NB4 (cell line): ENCODE results near the gene KCNN4.
"Not testable (repeated sequence)": the region's sequence is repeated elsewhere in the genome, so short reads cannot be mapped to it uniquely, and the experiment has no call there.

Source experiments
- DNase-seq: peaks from one replicate; pipeline ENCODE4 v3.0.0; 2010; ENCODE audit warnings: low read depth
- H3K4me3 ChIP-seq: one replicate; pipeline ENCODE4 v1.5.1; 2011; ENCODE audit warnings: mild to moderate bottlenecking, low read depth, low read length, moderate library complexity
- MYC ChIP-seq: IDR thresholded peaks from 2 replicates; pipeline ENCODE4 v1.6.1; 2011; ENCODE audit warnings: low read depth, low read length
- POLR2A ChIP-seq: IDR thresholded peaks from 2 replicates; pipeline ENCODE4 v1.6.1; 2011; ENCODE audit warnings: mild to moderate bottlenecking; ENCODE audit not compliant: insufficient read length; ENCODE audit errors: extremely low read depth
- TF ChIP-seq, protein P1 (sequence below): IDR thresholded peaks from 2 replicates; pipeline ENCODE4 v1.6.1; 2011; ENCODE audit warnings: low read depth, low read length
- TF ChIP-seq, protein P2 (sequence below): IDR thresholded peaks from one replicate; pipeline ENCODE4 v1.5.1; 2012; ENCODE audit warnings: low read depth, low read length

Gene KCNN4

GRCh38 chr19:43818500-43818899 lies 37.7 kb upstream of the KCNN4 start:
- DNase-seq: no peak
- H3K4me3 ChIP-seq: no peak overlapping the region
- TF ChIP-seq MYC (no peak), POLR2A (no peak)
- TF ChIP-seq, protein P1, sequence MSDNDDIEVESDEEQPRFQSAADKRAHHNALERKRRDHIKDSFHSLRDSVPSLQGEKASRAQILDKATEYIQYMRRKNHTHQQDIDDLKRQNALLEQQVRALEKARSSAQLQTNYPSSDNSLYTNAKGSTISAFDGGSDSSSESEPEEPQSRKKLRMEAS: no peak
- TF ChIP-seq, protein P2, sequence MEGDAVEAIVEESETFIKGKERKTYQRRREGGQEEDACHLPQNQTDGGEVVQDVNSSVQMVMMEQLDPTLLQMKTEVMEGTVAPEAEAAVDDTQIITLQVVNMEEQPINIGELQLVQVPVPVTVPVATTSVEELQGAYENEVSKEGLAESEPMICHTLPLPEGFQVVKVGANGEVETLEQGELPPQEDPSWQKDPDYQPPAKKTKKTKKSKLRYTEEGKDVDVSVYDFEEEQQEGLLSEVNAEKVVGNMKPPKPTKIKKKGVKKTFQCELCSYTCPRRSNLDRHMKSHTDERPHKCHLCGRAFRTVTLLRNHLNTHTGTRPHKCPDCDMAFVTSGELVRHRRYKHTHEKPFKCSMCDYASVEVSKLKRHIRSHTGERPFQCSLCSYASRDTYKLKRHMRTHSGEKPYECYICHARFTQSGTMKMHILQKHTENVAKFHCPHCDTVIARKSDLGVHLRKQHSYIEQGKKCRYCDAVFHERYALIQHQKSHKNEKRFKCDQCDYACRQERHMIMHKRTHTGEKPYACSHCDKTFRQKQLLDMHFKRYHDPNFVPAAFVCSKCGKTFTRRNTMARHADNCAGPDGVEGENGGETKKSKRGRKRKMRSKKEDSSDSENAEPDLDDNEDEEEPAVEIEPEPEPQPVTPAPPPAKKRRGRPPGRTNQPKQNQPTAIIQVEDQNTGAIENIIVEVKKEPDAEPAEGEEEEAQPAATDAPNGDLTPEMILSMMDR: no peak

GRCh38 chr19:43817454-43817853 lies 36.7 kb upstream of the KCNN4 start:
- DNase-seq, H3K4me3 ChIP-seq: not testable (repeated sequence)

GRCh38 chr19:43814663-43815352 lies 34.0 kb upstream of the KCNN4 start:
- TF ChIP-seq MYC (no peak), POLR2A (no peak)
- TF ChIP-seq, protein P2: no peak
- TF ChIP-seq, protein P1: no peak
- DNase-seq: no peak
- H3K4me3 ChIP-seq: no peak overlapping the region

GRCh38 chr19:43812688-43813087 lies 31.9 kb upstream of the KCNN4 start:
- DNase-seq: no peak
- H3K4me3 ChIP-seq: no peak overlapping the region
- TF ChIP-seq, protein P1: no peak
- TF ChIP-seq, protein P2: no peak
- TF ChIP-seq POLR2A (no peak), MYC (no peak)

- H3K4me3 ChIP-seq: no peak overlapping the region
- TF ChIP-seq, protein P1: no peak
- TF ChIP-seq MYC (no peak), POLR2A (no peak)
- DNase-seq: no peak
Observed at GRCh38 chr19:43812259-43812658, 31.5 kb upstream of the KCNN4 start.

DNA sequence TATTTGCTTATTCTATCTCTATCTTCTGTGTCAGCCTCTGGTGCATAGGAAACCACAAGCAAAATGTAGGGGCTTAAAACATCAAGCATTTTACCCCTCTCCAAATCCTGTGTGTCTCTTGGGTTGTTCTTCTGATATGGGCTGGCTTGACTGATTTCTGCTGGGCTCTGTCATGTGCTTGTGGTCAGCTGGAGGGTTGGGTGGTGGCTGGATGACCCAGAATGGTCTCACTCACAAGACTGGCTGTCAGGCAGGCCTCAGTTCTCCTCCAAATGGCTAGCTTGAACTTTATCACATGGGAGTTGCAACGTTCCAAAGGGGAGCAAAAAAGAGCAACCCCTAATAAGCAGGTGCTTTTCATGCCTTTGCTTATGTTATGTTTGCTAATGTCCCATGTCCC lies 31.1 kb upstream of the KCNN4 start:
- TF ChIP-seq MYC (no peak), POLR2A (no peak)
- TF ChIP-seq, protein P1: no peak
- TF ChIP-seq, protein P2: no peak
- H3K4me3 ChIP-seq: no peak overlapping the region
- no peak for DNase-seq
